ENCODE measurements around the gene CASP9.

Gene CASP9

GRCh38 chr1:15445390-15446122, 78.5 kb downstream of the CASP9 start:
- DNase-seq (ENCODE audit: low read depth): no peak

- DNase-seq (ENCODE audit: low read depth): no peak
Observed at GRCh38 chr1:15444468-15445389, 79.3 kb downstream of the CASP9 start.

GRCh38 chr1:15443281-15443680, 80.7 kb downstream of the CASP9 start:
- DNase-seq (ENCODE audit: low read depth): no peak

GRCh38 chr1:15442759-15443158, 81.3 kb downstream of the CASP9 start:
- no peak for DNase-seq (ENCODE audit: low read depth)

- DNase-seq (ENCODE audit: low read depth): no peak
Observed at GRCh38 chr1:15442119-15442518, 81.9 kb downstream of the CASP9 start.

Measured in HS-27A (cell line).